GM18951 (cell line): ENCODE data around the gene CCDC54.

Experiments used
- POLR2A ChIP-seq: IDR thresholded peaks from 4 replicates; pipeline ENCODE4 v1.6.1; 2011; ENCODE audit warnings: mild to moderate bottlenecking; ENCODE audit not compliant: insufficient read length, insufficient read depth; ENCODE audit errors: extremely low read depth
- in situ Hi-C: fragments of 300-500 bp; cut with MboI; formaldehyde crosslinking; loops from one replicate; pipeline ENCODE4 v1.12.0; 2022; ENCODE audit warnings: low sequenced_read_pairs, mixed read lengths, inconsistent platforms; ENCODE audit not compliant: unreplicated experiment

The CCDC54 gene

DNA sequence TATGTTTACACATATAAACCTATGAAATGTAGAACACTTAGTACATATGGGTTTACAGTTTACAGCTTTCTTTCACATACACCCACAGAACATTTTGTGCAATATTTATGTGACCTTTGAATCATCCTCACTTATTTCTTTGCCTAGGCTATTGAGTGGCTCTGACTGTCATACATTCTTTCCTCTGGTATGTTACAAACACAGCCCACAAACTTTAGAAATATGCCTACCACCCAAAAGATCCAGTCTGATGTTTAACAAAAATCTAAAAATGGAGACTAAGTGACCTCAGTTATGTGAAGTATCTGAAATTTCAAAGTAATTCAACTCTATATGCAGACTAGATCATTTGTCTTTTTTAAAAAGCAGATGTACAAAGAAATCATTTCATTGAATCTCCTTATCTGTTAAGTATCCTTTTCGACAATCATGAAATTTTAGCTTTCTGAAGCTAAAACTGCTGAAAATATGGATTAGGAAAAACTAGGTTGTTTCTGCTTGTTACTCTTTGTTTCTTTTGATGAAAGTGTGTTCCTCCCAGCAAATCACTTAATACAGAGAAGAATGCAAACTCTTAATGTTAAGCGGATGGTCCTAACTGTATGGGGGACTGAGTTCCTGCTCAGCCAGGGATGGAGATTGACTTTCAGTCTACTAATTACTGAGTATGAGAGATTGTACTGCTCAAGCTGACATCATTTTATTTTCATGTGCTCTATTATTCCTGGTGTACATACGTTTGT lies 27.7 kb downstream of the CCDC54 start:
- in situ Hi-C loops, result loop anchor here (25.0 kb wide), 1 partner anchor 143 kb away; no protein-coding TSS in a partner anchor

DNA sequence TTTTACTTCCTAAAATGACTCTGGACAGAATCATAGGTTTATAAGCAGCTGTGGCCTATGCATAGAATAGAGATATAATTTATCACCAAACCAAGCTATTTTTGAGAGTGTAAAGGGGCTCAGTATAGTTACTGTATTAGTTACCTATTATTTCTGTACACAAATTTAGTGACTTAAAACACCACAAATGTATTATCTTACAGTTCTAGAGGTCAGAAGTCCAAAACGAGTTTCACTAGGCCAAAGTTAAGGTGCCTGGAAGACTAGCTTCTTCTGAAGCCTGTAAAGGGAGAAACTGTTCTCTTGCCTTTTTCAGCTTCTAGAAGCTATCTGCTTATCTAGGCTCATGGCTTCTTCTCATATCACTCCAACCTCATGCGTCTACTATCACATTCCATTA lies 30.1 kb downstream of the CCDC54 start:
- no peak for TF ChIP-seq POLR2A
- in situ Hi-C loops, result loop anchor here (25.0 kb wide), 1 partner anchor 145 kb away; no protein-coding TSS in a partner anchor

More for the DNA sequence above, 27.7 kb downstream of the CCDC54 start:
- no peak for TF ChIP-seq POLR2A

DNA sequence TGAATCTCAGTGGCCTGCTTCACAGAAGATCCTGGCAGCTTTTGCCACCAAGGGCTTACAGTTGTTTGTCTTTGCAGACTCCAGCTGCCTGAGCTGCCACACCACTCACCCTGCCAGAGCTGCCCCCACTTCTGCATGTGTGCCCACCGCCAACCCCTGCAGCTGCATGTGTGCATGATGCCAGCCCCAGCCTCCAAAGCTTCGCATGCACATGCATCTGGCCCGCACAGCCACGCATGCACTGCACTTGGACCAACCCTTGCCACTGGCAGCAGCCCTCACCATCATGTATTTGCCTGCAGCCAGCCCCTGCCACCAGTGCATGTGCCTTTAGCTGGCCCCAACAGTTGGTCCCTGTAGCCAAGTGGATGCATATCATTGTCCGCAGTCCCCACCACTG lies 31.3 kb downstream of the CCDC54 start:
- in situ Hi-C loops, result loop anchor here (25.0 kb wide), 1 partner anchor 146 kb away; no protein-coding TSS in a partner anchor
- no peak for TF ChIP-seq POLR2A

DNA sequence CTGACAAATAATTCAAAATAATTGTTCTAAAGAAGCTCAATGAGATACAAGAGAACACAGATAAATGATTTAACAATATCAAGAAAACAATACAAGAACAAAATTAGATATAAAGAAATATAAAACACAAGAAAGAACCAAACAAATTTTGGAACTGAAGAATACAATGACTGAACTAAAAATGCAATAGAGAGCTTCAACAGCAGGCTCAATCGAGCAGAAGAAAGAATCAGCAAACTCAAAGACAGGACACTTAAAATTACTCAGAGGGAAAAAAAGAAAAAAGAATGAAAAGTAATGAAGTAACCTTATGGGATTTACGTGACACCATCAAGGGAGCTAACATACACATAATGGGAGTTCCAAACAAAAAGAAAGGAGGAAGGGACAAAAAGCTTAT lies 32.1 kb downstream of the CCDC54 start:
- TF ChIP-seq POLR2A, result no peak
- in situ Hi-C loops, result loop anchor here (25.0 kb wide), 1 partner anchor 147 kb away; no protein-coding TSS in a partner anchor

DNA sequence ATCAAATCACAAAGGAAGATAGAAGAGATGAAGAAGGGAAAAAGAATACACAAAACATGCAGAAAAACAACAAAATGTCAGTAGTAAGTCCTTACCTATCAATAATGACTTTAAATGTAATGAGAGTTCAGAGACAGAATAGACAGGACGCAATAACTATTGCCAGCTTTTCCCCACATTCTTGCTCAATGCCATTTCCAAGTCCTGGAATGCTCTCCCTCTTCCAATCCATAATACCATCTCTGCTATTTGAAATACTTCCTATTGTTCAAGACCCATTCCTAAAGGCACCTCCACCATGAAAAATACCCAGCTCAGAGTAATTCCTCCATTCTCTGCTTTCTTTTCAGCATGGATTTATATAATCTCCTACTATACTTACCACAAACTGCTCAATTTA lies 33.4 kb downstream of the CCDC54 start:
- in situ Hi-C loops, result loop anchor here (25.0 kb wide), 1 partner anchor 148 kb away; no protein-coding TSS in a partner anchor
- no peak for TF ChIP-seq POLR2A

DNA sequence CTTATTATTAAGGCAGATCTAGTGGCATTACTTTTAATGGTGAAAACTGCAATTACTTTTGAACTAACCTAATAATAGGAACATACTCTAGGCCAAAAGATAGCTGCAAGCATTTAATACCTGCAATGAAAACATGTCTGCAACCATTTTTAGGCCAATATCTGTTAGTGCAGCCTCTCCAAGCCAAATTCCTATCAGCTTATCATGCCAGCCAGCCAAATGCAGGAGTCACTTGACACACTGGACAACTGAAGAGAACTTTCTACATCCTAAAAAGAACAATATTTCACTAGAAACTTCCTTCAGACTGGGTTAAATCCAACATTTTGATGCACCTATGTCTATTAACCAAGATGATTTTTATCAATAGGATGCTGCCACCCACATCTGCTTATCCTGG lies 33.8 kb downstream of the CCDC54 start:
- in situ Hi-C loops, result loop anchor here (25.0 kb wide), 1 partner anchor 149 kb away; no protein-coding TSS in a partner anchor
- TF ChIP-seq POLR2A, result no peak

DNA sequence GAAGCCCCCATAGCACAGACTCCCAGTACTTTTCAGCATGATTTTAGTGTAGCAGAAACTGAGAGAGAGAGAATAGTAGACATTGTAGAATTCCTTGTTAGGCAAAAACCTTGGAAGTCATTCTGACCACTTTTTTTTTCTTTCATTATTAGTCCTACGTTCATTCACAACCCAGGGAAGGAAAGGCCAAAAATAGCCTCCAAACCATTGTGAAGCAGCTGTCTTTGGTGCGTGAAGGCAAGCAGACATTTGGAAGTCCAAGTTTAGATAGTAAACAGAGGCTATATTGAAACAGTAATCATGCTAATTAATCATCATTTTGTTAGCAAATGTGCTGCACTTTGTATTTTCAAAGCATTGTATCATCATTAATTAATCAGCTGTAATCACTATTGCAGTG lies 34.5 kb downstream of the CCDC54 start:
- TF ChIP-seq POLR2A, result no peak
- in situ Hi-C loops, result loop anchor here (25.0 kb wide), 1 partner anchor 149 kb away; no protein-coding TSS in a partner anchor

DNA sequence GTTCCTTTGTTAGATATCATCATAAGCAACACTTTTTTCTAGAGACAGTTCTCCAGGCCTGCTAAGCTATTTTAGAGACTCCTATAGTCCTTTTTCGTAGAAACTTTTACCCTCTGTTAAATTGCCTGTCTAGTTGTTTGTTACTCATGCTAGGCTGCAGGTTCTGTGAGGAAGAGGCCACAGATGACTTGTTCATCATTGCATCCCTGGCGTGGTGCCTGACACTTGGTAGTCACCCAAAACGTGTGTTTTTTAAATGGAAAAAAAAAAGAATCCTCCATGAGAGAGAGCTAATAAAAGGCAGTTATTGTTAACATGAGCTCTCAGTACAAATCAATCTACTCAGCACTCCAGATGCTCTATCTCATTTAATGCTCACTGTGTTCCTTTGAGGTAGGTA lies 35.1 kb downstream of the CCDC54 start:
- in situ Hi-C loops, result loop anchor here (25.0 kb wide), 1 partner anchor 150 kb away; no protein-coding TSS in a partner anchor
- TF ChIP-seq POLR2A, result no peak

DNA sequence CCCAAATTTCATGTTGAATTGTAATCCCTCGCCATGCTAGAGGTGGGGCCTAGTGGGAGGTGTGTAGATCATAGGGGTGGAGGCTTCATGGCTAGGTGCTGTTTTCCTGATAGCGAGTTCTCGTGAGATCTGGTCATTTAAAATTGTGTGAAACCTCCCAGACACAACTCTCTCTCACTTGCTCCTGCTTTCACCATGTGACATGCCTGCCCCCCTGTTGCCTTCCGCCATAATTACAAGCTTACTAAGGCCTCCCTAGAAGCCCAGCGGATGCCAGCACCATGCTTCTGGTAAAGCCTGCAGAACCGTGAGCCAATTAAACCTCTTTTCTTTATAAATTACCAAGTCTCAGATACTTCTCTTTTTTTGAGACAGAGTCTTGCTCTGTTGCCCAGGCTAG lies 36.0 kb downstream of the CCDC54 start:
- no peak for TF ChIP-seq POLR2A
- in situ Hi-C loops, result loop anchor here (25.0 kb wide), 1 partner anchor 151 kb away; no protein-coding TSS in a partner anchor

DNA sequence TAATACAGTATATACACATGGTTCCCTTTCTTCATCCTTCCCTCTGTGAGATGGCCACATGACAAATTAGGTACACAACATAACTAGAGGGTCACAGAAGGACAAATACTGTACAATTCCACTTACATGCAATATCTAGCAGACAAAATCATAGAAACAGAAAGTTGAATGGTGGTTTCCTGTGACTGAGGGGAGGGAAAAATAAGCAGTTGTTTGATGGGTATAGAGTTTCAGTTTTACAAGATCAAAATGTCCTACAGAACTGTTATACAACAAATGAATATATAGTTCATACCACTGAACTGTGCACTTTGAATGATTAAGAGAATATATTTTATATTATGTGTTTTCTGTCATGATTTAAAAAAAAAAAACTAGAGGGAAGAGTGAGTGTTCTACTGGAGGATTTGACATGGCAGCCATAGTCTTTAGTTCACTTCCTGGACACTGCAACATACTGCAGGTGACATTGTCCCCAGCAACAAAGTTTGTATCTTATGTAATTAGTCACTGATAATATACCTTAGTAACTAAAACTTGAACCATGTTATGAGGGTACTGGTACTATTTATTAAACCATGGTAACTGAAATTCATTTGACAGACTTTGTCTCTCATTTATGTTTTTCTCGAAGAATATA lies 37.2 kb downstream of the CCDC54 start:
- no peak for TF ChIP-seq POLR2A
- in situ Hi-C loops, result loop anchor here (25.0 kb wide), 1 partner anchor 152 kb away; no protein-coding TSS in a partner anchor

DNA sequence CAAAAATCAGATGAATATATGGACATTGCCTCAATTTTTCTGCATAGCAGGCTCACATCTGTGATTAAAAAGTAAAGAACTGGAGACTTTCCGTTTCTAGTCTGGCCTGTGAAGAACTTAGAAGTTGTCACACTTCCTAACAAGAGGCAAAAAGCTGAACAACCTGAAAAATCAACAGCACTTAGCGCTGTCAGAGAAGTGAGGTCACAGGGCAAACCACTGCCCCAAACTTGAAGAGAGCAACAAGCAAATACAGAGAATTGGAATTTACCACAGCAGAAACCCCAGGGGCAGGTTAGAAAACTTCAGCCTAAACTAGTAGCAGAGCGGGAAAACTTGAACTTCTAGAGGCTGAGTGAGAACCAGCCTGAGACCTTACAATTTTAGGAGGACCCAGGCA lies 38.9 kb downstream of the CCDC54 start:
- TF ChIP-seq POLR2A, result no peak
- in situ Hi-C loops, result loop anchor here (25.0 kb wide), 1 partner anchor 154 kb away; no protein-coding TSS in a partner anchor

DNA sequence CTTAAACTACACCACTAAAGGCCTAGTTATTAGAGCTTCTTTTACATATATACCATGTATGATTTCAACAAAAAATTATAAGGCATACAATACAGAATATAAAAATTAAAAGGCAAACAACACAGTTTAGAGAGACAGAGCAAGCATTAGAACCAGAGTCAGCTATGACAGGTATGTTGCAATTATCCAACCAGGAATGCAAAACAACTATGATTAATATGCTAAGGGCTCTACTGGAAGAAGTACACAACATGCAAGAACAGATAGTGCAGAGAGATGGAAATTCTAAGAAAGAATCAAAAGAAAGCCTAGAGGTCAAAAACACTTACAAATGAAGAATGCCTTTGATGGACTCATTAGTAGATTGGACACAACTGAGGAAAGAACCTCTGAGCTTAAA lies 39.6 kb downstream of the CCDC54 start:
- TF ChIP-seq POLR2A, result no peak

DNA sequence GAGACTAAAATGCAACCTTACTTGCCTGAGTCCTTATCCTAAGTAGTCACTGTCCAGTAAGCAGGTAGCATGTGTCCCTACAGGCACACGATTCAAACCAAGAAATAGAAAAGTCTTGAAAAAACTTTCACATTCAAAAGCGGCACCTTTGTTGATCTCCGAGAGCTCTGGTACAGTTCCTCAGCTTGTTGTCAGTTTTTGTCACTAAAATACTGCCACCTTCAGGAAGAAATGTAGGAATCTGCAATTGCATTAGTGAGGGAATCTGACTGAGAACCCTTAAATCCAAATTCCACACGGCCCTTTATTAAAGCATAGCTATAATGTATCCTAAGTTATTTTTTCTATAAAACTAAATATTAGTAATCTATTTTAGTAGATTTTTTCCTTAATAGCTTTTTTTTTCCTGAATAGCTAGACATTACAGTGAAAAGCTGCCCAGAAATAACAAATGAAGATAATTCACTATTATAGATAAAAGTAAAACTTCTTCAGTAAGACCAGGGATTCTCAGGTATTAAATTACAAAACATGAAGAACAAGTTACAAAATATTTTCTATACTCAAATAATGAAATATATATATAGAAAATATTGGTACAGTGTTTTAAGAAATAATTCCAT lies 44.0 kb downstream of the CCDC54 start:
- no peak for TF ChIP-seq POLR2A
- in situ Hi-C loops, result loop anchor here (25.0 kb wide), 1 partner anchor 159 kb away; no protein-coding TSS in a partner anchor

More for the DNA sequence above, 39.6 kb downstream of the CCDC54 start:
- in situ Hi-C loops, result loop anchor here (25.0 kb wide), 1 partner anchor 155 kb away; no protein-coding TSS in a partner anchor
